ENCODE data around the gene TLL2. TPM values are rescaled to one million over a fixed set of nuclear protein-coding genes. Genes with fewer than 3 reads are reported as not detected.

The TLL2 gene
- total and polyA plus RNA-seq, 2 donors (not counting 3 experiments of a cell fraction or from before 2014, with no cell fraction given), result 0.03 to 0.20 TPM

- intact Hi-C loops (cut with micrococcal nuclease), result no loop called here
- H3K9me3 ChIP-seq (replicated peaks; ENCODE audit: control insufficient read depth, insufficient read depth, low read length), result no peaks in the 10 kb centered on the region
- no peaks in the 10 kb centered on the region for H3K9me1 ChIP-seq (replicated peaks; ENCODE audit: control insufficient read depth, extremely low read depth, insufficient read depth, low read length)
- BruUV-seq (replicated peaks), result no TSS peak
- no peak overlapping the region for H3K27ac ChIP-seq (ENCODE audit: insufficient read depth, low read depth, low read length)
- DNase-seq (ENCODE audit: low read depth, low spot score), result no peak
- no peak for TF ChIP-seq FOS (IDR thresholded peaks at IDR 0.05; ENCODE audit: borderline replicate concordance, insufficient read depth, low read length)
- TF ChIP-seq MYC (IDR thresholded peaks at IDR 0.05; ENCODE audit: low read depth, low read length), result no peak
- no peak for TF ChIP-seq GATA2 (IDR thresholded peaks at IDR 0.05; ENCODE audit: insufficient read depth, insufficient read length, low read depth, low read length)
- TF ChIP-seq POLR2A (IDR thresholded peaks at IDR 0.05; ENCODE audit: low read depth, low read length), result no peak
- no peak for TF ChIP-seq JUN (IDR thresholded peaks at IDR 0.05; ENCODE audit: borderline replicate concordance, insufficient read depth, insufficient read length, low read depth)
- no peak for TF ChIP-seq MAX (IDR thresholded peaks at IDR 0.05; ENCODE audit: insufficient read depth, insufficient read length)
- no peak for TF ChIP-seq CTCF (IDR thresholded peaks at IDR 0.05; ENCODE audit: extremely low read depth in 1 of 2, insufficient read depth in 1 of 2, low read depth in 1 of 2, low read length in 2 of 2)
- no peak for TF ChIP-seq POLR2AphosphoS5 (IDR thresholded peaks at IDR 0.05; ENCODE audit: insufficient read depth, low read depth, low read length)
- TF ChIP-seq EZH2 (IDR thresholded peaks at IDR 0.05; ENCODE audit: borderline replicate concordance, low read depth, low read length, severe bottlenecking), result no peak
- H3K27me3 ChIP-seq (ENCODE audit: control insufficient read depth in 2 of 2, insufficient read depth in 2 of 2, low read length in 2 of 2), result peaks cover 0 to 2% of the 10 kb centered on the region in 2 experiments
- H3K9ac ChIP-seq (replicated peaks; ENCODE audit: extremely low read depth, insufficient read depth, low read length), result no peak overlapping the region
- ChIA-PET POLR2A (no interaction called here), CTCF (interaction anchor here (1.0 kb wide), 1 partner anchor 14 kb away, joined by 3 read pairs; no protein-coding TSS in a partner anchor)
- H3K36me3 ChIP-seq (ENCODE audit: control insufficient read depth in 2 of 2, extremely low read depth in 1 of 2, insufficient read depth in 2 of 2, low read length in 2 of 2), result no peaks in the 10 kb centered on the region
- H4K20me1 ChIP-seq (replicated peaks; ENCODE audit: control insufficient read depth, extremely low read depth, insufficient read depth, low read length), result no peaks in the 10 kb centered on the region
- H3K4me3 ChIP-seq (replicated peaks in 1 of 3; ENCODE audit: insufficient read depth in 1 of 3, low read depth in 1 of 3, low read length in 3 of 3), result no peak overlapping the region
- H3K4me1 ChIP-seq (ENCODE audit: control insufficient read depth, extremely low read depth, insufficient read depth, low read length), result no peaks in the 10 kb centered on the region
- dilution Hi-C loops (cut with MboI; ENCODE audit: extremely low pct_ligation_motif_present, low sequenced_read_pairs), result no loop called here
- H2AFZ ChIP-seq (ENCODE audit: low read depth, low read length), result no peak overlapping the region
- no peak overlapping the region for H3K4me2 ChIP-seq (ENCODE audit: insufficient read depth, low read length)
- FAIRE-seq, result no peak
- H3K79me2 ChIP-seq (ENCODE audit: control insufficient read depth, insufficient read depth, low read length), result no peaks in the 10 kb centered on the region
Observed at GRCh38 chr10:96440361-96441292, 73.1 kb downstream of the TLL2 start.
